HCT116 (cell line): ENCODE results near the gene PITPNM1.

Experiments used
- EZH2 ChIP-seq: fragments of 200-600 bp; sonication (generic); IDR thresholded peaks from 2 replicates; pipeline ENCODE4 v1.6.1; 2017; ENCODE audit warnings: antibody characterized with exemption, mixed run types
- POLR2AphosphoS5 ChIP-seq: IDR thresholded peaks from 2 replicates; pipeline ENCODE4 v1.6.1; 2011; ENCODE audit warnings: mild to moderate bottlenecking, low read depth, low read length, moderate library complexity
- TF ChIP-seq, protein P1 (sequence below), 3 experiments: fragments of 200-600 bp in 1 of 3; sonication (generic) in 1 of 3; IDR thresholded peaks in 2 of 3; conservative IDR thresholded peaks in 1 of 3; 2 replicates each; pipeline ENCODE4 v1.5.1; 2012 to 2017; ENCODE audit warnings: low read depth in 2 of 3, low read length in 2 of 3, antibody characterized with exemption in 1 of 3, borderline replicate concordance in 1 of 3, control low read depth in 1 of 3, mild to moderate bottlenecking in 1 of 3, mixed read lengths in 1 of 3, mixed run types in 1 of 3, moderate library complexity in 1 of 3; ENCODE audit not compliant: insufficient read depth in 1 of 3

DNA sequence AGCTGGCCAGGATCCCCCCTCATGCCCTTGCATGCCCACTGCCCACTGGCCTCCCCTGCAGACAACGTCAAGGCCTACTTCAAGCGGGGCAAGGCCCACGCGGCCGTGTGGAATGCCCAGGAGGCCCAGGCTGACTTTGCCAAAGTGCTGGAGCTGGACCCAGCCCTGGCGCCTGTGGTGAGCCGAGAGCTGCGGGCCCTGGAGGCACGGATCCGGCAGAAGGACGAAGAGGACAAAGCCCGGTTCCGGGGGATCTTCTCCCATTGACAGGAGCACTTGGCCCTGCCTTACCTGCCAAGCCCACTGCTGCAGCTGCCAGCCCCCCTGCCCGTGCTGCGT, 14.5 kb downstream of the PITPNM1 start:
- TF ChIP-seq EZH2 (no peak), POLR2AphosphoS5 (0 out of 2 replicates have a peak, but pooled peaks have one; percentile 17)
- TF ChIP-seq, protein P1, sequence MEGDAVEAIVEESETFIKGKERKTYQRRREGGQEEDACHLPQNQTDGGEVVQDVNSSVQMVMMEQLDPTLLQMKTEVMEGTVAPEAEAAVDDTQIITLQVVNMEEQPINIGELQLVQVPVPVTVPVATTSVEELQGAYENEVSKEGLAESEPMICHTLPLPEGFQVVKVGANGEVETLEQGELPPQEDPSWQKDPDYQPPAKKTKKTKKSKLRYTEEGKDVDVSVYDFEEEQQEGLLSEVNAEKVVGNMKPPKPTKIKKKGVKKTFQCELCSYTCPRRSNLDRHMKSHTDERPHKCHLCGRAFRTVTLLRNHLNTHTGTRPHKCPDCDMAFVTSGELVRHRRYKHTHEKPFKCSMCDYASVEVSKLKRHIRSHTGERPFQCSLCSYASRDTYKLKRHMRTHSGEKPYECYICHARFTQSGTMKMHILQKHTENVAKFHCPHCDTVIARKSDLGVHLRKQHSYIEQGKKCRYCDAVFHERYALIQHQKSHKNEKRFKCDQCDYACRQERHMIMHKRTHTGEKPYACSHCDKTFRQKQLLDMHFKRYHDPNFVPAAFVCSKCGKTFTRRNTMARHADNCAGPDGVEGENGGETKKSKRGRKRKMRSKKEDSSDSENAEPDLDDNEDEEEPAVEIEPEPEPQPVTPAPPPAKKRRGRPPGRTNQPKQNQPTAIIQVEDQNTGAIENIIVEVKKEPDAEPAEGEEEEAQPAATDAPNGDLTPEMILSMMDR (IDR thresholded peaks at IDR 0.05 in 2 of 3, conservative IDR thresholded peaks at IDR 0.05 in 1 of 3; ENCODE audit: borderline replicate concordance in 1 of 3, insufficient read depth in 1 of 3, low read depth in 2 of 3, low read length in 2 of 3): no peak
